Activated gamma-delta T cell treated with anti-CD3 and anti-CD28 coated beads, Interleukin-2, amount 50 U/mL, for 16 hours (primary cell): ENCODE measurements around the gene KCNN1.
A peak's percentile ranks its signal among the peaks of the same experiment; 100 is the strongest.

Experiments
- DNase-seq: peaks from one replicate; pipeline ENCODE4 v3.0.0-alpha.2; 2020; ENCODE audit warnings: low read depth

The KCNN1 gene

DNA sequence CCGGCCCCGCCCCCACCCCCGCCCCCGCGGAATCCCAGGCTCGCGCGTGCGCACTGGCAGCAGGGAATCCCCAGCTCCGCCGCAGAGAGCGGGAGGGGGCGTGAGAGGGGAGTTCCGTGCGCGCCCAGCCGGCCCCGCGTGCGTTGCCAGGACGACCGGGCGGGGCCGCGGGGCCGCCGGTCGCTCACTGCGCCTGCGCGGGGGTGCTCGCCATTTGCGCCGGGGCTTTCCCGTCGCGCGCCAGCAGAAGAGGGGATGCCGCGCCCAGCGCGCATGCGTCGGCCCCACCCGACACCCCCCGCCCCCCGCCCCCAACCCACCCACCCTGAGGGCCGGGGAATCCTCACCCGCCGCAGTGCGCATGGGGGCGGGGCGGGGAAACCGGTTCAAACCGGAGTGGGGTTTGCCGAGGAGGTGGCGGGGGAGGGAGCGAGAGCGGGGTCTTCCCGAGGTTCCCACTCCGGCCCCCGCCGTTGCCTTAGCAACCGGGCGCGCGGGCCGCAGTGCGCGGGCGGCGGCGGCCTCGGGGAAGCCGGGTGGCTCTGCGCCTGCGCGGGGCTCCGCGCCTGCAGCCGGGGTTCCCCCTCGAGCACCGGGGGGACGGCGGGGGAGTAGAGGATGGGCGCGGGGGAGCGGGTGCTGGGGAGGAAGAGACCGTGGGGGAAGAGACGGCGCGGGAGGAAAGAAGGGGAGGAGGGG is 18.9 kb upstream of the KCNN1 start:
- peak; percentile 91 for DNase-seq

DNA sequence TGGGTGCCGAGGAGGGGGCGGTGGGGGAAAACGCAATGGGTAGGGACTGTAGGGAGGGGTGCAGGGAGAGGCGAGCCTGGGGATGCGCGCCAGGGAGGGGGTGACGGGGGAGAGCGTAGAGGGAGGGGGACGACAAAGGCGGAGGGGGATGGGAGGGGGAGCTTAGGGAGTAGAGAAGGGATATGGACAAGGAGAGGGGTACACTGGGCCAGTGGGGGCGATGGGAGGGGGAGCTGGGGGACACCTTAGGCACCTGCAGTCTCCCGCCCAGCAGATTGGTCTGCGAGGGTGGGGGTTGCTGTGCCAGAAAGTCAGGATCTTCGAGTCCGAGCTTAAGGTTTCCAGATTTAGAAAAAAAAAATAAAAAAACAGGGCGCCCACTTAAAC is 18.4 kb upstream of the KCNN1 start:
- DNase-seq = no peak

DNA sequence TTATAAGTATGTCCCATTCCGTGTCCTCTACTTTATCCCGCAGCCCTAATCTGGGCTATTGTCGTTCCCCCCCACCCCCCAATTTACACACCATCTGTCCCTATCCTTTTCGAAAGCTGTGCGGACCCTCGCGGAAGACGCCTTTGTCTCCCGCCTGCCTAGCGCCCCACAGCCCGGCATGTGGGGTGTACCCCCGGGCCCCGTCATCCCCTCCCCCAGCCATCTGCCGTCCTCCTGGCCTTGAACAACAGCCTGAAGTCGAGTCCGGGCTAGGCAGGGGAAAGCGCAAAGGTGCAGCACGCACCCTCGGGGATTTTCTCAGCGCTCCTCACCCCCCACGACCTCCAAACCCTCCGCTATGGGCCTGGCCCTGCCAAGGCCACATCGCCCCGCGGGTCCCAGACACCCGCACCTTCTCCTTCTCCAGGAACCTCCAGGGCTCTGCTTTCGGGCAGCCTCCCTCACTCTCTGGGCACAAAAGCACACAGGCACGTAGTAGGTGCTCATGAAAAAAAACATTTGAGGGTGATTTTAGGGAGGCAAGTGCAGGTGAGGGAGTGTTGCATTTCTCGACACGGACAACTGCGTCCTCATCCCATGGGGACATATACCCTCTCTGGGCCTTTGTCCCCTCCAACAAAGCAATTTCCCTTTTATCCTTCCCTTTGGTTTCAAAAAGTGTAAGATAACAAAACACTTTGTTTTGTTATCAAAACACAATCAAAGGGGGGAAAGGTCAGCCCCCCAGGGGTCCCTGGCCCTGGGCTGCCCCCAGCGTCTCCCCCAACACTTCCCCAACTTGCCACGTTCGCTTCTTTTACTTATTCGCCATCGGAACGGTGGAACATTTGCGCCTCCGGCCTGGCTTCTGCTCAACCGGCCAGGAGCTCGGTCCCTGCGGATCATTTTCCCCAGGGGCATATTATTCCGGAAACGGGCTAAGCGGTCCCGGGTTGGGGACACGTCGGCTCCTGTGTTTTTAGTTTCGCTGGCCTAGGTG is 17.7 kb upstream of the KCNN1 start:
- no peak for DNase-seq

DNA sequence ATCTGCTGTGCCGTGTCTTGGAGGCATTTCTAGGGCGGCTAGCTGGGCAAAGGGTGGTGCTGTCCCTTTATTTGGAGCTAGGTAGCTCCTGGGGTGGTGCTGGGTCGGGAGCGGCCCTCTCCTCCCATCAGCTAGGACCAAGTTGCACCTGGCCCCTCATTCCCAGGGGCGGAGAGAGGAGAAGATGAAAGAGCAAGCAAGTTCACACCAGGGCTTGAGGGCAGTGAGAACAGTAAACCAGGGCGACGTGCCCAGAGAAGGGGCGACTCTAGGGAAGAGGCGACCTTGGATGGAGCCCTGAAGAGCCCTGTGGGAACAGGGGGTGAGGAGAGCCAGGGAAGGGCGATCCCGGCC is 17.0 kb upstream of the KCNN1 start:
- DNase-seq = no peak

DNA sequence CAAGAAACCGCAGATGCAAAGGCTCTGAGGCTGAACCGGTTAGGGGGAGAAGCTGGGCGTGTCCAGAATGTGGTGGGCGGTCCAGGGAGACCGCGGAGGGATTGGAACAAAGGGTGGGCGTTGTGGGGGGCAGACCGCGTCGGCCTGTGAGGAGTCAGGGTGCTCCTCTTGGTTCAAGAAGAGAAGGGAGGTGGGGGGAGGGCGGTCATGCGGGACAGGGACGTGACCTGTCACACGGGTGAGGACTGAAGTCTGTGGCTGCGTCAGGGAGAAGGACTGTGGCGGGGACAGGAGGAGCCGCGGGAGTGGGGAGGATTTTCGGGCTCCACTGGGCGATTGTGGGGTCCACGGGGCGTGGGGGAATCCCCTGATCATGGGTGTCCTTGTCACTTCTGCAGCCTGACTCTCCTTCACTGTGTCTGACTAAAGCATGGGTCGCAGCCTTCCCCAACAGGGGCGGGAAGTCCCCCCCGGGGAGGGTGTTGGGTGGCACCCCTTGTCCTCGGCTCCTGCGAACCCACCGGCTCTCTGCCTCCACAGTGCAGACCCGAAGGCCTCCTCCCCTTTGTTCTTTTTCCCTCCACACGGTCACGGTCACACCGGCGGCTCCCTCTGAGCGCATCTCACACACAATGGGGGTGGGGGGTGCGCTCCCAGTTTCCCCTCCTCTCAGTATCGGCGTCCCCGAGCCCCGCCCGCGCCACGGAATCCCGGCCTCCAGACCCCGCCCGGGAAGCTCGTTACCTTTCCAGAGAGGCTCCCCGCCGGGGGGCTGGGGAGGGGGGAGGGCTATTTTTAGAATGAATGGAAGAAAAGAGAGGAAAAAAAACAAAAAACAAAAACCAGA is 16.4 kb upstream of the KCNN1 start:
- DNase-seq = peak; percentile 51

DNA sequence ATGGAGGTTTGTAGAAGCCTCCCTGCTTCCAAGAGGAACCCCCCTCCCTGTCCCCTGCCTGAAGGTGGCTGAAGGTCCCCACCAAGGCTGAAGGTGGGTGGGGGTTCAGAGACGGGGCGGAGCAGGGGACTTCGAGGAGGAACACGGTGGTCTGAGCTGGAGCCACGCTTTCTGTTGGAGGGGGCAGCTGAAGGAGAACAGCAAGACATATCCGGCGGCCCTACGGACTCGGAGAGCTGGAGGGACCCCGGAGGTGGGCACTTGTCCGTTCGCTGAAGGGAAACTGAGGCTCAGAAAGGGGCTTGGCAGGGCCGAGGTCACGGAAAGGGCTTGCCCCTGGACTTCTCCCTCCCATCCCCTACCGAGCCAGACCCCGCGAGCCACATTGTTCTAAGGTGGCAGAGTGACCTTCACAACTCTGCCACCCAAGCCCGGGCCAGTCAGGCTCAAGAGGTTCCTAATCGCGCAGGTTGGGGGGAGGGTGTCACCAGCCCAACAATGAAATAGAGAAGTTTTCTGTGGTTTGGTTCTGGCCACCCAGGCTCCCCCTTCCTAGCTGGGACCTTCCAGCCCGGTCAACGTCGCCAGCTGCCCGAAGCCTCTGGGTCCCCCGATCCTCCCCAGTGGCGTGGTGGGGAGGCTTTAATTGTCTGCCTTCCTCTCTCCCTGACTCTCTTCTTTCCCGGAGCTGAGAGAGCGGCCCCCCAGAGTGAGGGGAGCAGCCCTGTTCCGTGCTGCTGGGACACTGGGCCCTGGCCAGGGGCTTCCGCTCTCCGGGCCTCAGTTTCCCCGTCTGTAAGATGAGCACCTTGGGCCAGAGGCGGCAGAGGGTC is 15.5 kb upstream of the KCNN1 start:
- no peak for DNase-seq

DNA sequence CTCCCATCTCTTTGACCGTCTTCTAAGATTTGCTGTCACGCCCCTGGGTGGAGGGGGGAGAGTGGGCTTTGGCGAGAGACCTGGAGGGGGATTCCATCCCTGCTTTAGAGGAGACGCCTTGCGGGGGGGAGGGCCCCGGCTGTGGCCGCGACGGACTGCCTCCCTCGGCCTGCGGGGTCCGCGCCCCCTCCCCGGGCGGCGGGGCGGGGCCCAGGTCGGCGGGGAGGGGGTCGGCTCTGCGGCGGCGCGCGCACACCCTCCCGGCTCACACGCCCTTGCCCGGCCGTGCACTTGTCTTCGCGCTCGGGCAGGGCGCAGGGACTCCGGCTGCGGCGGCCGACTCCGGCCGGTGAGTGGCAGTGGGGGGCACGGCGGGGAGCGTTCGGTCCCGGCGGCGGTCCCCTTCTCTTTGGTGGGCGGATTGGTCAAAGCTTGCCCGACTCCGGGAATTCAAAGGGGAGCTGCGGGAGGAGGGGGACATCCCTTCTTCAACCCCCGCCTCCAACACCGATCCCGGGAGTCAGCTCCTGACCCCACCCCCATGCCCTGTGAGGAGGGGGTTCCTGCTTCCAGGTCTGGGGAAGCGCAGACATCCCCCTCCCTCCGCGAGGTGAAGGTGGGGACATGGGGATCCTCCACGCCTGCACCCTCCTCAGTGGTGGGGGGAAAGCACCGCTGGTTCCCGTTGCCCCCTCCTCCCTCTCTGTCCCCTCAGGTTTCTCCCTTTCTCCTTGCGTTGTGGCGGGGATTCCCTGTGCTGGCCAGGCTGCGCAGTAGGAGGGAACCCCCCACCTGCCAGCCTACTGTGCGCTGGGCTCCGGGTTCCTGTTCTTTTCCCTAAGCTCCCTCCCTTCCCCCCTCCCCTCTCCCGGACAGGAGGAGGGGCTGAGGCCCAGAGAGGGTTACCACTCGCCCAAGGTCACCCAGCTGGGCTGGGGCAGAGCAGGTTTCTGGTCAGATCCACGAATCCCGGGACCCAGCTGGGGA is 14.6 kb upstream of the KCNN1 start:
- no peak for DNase-seq

DNA sequence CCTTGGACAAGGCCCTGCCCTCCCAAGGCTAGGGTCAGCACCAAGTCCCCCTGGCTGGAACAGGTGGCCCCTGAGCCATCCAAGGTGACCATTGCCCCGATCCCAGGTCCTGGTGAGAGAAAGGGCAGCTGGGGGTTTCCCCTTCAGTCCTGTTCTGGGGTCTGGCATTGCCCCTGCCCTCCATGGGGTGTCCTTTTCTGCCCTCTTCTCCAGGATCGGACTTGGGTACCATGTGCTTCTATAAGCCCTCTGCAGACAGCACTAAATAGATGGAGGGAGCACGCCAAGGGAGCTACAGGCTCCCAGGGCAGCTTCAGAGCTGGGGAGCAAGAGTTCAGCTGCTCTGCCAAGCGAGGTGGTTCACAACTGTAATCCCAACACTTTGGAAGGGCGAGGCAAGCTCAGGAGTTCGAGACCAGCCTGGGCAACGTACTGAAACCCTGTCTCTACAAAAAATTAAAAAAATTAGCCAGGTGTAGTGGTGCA is 13.5 kb upstream of the KCNN1 start:
- DNase-seq = no peak

DNA sequence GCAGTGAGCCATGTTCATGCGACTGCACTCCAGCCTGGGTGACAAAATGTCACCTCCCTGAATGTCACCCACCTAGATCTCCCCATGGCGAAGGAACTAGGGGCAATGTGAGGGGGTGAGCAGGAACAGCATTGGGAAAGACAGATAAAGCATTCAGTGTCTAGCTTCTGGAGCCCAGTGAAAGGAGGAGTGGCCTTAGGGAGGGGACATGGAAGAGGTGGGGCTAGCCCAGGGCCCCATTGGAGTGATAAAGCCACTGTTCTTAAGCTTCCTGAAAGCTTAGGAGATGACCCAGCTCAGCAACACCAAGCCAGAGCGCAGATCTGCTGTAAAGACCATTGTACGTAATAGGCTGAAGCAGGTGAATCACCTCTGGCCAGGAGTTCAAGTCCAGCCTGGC is 13.0 kb upstream of the KCNN1 start:
- DNase-seq = no peak

DNA sequence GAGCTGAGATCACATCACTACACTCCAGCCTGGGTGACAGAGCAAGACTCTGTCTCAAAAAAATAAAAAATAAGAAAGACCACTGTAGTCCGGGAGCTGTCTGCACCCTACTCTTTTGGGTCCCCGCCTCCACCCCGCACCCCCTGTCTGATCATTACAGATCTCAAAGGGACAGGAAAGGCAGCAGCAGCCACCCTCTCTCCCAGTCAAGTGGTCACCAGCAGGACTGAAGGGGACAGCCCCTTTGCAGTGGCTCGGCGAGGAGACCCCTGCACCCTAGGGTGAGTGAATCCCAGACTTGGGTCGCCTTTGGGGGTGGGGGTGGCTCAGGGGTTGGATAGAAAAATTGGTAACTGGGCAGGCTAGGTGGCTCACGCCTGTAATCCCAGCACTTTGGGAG is 12.5 kb upstream of the KCNN1 start:
- DNase-seq = no peak

DNA sequence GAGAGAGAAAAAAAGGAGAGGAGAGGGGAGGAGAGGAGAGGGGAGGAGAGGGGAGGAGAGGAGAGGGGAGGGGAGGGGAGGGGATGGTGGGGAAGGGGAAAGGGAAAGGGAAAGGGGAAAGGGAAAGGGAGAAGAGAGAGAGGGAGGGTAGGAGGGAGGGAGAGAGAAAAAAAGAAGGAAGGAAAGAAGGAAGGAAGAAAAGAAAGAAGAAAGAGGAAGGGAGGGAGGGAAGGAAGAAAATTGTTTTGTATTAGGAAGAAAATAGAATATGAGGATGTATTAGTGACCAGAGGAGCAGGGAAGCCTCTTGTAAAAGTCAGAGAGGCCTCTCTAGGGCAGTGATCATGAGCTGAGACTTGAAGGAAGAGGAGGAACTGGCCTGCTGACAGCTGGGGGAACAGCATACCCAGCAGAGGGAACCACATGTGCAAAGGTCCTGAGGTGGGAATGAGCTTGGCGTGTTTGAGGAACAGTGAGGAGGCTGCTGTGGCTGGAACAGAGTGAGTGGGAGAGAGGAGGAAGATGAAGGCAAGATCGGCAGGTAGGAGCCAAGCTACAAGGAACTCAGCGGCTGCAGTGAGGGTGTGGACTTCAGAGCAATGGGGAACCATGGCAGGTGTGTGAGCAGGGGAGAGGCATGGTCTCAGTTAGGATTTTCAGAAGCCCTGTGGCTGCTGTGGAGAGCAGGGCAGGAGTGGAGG is 9.6 kb upstream of the KCNN1 start:
- DNase-seq = no peak

DNA sequence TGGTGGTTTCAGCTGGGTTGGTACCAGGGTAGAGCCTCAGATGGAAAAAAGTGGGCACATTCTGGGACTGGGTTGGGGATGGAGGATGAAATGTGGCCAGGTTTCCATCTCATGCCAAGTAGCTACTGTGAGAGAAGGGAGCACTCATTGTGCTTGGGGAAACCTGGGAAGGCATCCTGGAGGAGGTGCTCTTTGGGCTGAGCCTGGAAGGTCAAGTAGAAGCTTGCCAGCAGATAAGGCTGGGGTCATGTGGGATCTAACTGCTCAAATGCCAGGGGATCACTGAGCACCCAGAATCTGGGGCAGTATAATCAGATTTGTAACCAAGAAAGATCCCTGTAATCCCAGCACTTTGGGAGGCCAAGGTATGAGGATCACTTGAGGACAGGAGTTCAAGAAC is 9.0 kb upstream of the KCNN1 start:
- no peak for DNase-seq

DNA sequence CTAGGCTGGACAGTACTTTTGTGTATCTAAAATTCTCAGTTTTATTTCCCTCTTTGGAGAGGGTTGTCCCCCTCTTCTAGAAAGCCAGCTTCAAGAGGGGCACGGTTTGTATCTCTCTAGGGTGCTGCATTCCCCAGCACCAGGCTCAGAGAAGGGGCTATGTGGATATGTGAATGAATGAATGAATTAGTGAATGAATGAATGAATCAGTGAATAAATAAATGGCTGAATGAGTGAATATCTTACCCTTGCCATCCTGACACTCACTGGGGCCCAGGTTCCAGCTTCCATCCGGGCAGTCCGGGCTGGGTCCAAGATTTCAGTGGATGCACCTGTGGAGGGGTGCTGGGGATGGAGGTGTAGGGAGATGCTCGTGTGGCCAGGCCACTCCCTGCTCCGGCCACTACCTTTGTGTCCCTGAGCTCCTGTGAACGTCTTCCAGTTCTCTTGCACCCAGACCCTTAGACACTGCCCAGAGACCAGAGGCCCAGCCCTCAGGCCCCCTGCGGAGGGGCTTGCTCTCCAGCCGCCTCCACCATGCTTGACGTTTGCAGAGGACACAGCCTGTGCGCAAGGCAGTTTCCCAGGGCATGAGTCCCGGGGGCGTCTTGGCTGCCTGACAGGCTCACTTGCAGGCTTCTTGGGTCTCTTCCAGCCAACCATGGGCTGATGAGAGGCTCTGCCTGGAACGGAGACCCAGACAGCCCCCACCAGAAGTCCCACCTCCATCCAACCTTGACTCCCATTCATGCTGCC is 2.8 kb upstream of the KCNN1 start:
- no peak for DNase-seq

DNA sequence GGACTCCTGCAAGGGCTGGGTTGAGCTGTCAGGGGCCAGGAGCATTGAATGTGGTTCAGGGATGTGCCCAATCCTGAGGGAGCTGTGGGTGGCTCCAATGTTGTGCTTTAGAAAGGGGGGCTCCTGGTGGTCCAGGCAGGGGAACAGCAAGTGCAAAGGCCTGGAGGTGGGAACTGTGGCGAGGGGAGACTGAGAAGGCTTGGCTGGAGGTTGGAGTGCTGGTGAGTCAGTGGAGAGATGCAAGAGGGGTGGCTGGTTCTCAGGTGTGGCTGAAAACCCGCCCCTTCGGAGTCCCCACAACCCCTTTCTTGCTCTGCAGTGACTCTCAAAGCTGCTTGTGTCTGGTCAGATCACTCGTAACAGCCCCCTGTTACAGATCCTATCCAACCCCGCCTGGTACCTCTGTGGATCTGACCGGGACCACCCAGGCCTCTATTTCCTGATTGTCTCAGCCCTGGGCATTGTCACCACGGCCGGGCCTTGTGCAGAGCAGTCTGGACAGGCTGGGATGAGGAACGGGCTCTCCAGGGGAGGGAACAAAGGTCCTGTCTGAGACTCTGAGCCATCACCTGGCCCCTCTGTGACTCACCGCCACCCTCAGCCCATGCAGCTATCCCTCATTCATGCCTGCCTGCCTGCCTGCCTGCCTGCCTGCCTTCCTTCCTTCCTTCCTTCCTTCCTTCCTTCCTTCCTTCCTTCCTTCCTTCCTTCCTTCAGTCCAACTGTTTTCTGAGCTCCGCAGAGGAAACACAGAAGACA is 1.4 kb upstream of the KCNN1 start:
- no peak for DNase-seq

DNA sequence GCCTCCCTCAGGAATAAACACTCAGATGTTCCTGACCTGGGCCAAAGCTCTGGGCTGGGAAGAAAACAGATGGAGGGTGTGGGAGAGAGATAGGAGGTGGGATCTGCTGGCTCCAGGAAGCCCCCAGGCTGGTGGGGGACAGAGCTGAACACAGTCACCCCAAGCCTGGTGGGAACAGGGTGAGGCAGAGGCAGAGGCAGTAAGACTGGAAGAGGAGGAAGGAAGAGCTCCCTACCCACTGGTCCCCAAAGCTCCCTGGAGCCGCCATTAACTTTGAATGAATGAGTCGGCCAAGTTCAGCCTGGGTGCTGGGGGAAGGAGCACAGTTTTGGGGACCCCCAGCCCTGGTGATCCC is 801 bp upstream of the KCNN1 start:
- no peak for DNase-seq

DNA sequence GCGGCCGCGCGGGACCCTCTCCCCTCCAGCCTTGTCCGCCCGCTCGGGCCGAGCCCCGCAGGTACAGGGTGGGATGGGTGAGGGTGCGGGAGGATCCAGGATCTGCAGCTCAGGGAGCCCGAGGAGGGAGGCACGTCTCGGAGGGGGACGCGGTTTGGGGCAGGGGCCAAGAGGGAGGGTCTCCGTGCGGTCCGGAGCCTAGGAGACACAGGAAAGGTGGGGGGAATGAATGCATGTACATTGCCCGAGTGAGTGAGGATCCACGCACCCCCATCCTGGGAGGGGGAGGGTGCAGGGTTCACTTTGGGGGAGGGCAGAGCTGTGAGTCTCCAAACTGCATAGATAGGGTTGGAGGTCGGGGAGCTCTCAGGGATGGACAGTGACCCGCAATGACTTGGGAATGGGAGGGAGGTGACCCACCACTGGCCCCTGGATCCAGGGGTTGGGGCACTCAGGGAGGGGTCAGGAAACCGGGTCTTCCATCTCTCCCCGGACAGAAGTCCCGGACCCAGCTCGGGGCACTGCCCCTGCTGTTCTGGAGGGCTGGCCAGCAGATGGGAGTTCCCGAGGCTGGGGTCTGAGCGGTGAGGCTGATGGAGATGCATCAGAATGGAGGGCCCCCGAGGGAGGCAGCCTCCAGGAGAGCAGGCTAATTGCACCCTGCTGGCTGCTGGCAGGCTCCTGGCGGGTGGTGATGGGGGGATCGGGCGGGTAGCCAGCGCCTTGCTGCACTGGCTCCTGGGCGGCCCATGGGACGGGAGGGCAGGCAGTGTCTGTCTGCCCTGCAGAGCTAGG is 547 bp downstream of the KCNN1 start:
- no peak for DNase-seq

DNA sequence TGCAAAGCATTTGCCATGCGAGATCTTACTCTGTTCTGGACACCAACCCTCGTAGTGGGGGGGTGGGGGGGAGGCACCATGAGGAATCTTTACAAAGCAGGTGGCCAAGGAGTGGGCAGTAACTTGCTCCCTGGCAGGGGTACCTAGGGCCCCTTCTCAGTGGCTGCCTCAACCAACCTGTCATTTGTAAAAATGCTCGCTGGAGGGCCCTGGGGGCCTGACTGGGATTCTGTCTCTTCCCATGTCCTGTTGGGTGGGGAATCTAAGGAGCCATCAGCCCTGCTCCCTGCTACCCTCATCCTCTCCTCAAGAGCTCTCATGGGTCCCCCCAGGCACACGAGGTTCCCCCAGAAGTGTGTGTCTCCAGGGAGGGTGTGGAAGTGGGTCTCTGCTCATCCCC is 1.5 kb downstream of the KCNN1 start:
- DNase-seq = no peak
